GM10248 (cell line): Measurements from ENCODE around the gene TBC1D1.

Source experiments
- CTCF ChIA-PET: fragments of 300-600 bp; sonication (Branson Sonifier 250); formaldehyde crosslinking; extraction: SDS; loops from one replicate; lab custom pipeline; 2021; ENCODE audit warnings: antibody characterized with exemption; lab: Yijun Ruan, JAX
- POLR2A ChIA-PET: fragments of 350-650 bp; sonication (Branson Sonifier 250); formaldehyde crosslinking; extraction: SDS; loops from one replicate; lab custom pipeline; 2020; ENCODE audit warnings: antibody characterized with exemption; lab: Yijun Ruan, JAX
- DNase-seq: peaks from one replicate; pipeline ENCODE4 v3.0.0; 2012; ENCODE audit errors: extremely low spot score
- CTCF ChIP-seq: IDR thresholded peaks from 2 replicates; pipeline ENCODE4 v1.5.1; 2012; ENCODE audit warnings: mild to moderate bottlenecking, low read depth; ENCODE audit errors: extremely low read depth, missing control alignments, control extremely low read depth

Gene TBC1D1

GRCh38 chr4:38056011-38056685 is 165.3 kb downstream of the TBC1D1 start:
- no peak for TF ChIP-seq CTCF
- DNase-seq: no peak
- POLR2A ChIA-PET: no interaction called here
- CTCF ChIA-PET: interaction anchor here (1.0 to 1.7 kb wide), 2 partner anchors 23 to 137 kb away, joined by 3 read pairs; no protein-coding TSS in a partner anchor

GRCh38 chr4:38058151-38058550 is 167.3 kb downstream of the TBC1D1 start:
- CTCF ChIA-PET: interaction anchor here (0.9 to 1.6 kb wide), 2 partner anchors 121 to 619 kb away, joined by 3 to 5 read pairs; no protein-coding TSS in a partner anchor
- TF ChIP-seq CTCF: no peak
- POLR2A ChIA-PET: no interaction called here
- no peak for DNase-seq

GRCh38 chr4:38060829-38061431 is 170.0 kb downstream of the TBC1D1 start:
- DNase-seq: no peak
- ChIA-PET CTCF (interaction anchor here (0.6 to 3.6 kb wide), 4 partner anchors 10 to 670 kb away, joined by 3 to 26 read pairs (median 5); no protein-coding TSS in a partner anchor), POLR2A (no interaction called here)
- no peak for TF ChIP-seq CTCF

GRCh38 chr4:38062088-38062775 is 171.3 kb downstream of the TBC1D1 start:
- CTCF ChIA-PET: interaction anchor here (0.6 to 3.6 kb wide), 30 partner anchors 10 to 799 kb away, joined by 3 to 26 read pairs (median 4); no protein-coding TSS in a partner anchor
- TF ChIP-seq CTCF: peak; percentile 67
- POLR2A ChIA-PET: no interaction called here
- DNase-seq: peak; percentile 69

GRCh38 chr4:38062776-38063097 is 171.9 kb downstream of the TBC1D1 start:
- ChIA-PET POLR2A (no interaction called here), CTCF (interaction anchor here (0.6 to 3.6 kb wide), 30 partner anchors 9 to 798 kb away, joined by 3 to 26 read pairs (median 4); no protein-coding TSS in a partner anchor)
- no peak for TF ChIP-seq CTCF
- DNase-seq: no peak

- no peak for TF ChIP-seq CTCF
- no peak for DNase-seq
- ChIA-PET POLR2A (no interaction called here), CTCF (interaction anchor here (0.7 to 1.8 kb wide), 7 partner anchors 11 to 795 kb away, joined by 3 to 4 read pairs (median 3); partner anchors contain the start of gene TLR10)
These were observed 174.3 kb downstream of the TBC1D1 start for GRCh38 chr4:38065176-38065575.
